ENCODE measurements around the gene CFAP141.

DNA sequence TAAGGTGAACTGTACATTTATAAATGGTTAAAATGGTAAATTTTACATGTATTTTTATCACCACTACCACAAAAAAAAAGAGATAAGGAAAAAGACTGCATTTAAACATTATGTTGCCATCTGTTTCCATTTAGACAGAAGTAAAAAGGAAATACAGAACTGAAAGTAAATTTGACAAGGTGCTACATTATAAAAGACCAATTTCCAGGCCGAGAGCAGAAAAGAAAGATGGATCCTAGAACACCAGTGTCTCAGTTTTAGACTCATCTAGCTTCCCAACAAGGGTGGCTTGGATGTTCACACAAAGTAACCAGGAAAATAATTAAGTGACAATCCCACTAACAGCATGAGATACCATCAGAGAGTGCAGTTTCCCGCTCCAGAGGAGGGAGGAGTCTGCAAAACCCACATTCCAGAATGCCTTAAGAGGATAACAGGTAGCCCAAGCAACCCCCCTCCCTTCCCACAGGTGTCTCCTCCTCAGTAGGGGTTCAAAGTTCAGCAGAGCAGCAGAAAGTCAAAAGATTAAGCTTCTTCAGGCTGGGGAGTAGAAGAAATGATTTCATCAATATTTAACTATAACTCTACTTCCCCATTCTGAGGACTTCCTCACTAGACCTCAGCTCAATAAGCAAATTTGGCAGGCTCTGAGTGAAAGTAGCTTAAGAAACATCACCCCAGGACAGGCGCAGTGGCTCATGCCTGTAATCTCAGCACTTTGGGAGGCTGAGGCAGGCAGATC lies 26.0 kb downstream of the CFAP141 start:
- TF ChIP-seq ZNF260 (CRISPR knock-in tag; IDR thresholded peaks at IDR 0.05; ENCODE audit: borderline replicate concordance, low read depth) (no peak), FOXK2 (IDR thresholded peaks at IDR 0.05) (no peak), RFX5 (IDR thresholded peaks at IDR 0.05; ENCODE audit: low read depth, low read length) (no peak), JUN (CRISPR knock-in tag; IDR thresholded peaks at IDR 0.05) (no peak), NFIC (IDR thresholded peaks at IDR 0.05; ENCODE audit: low read length) (no peak), PHF21A (CRISPR knock-in tag; IDR thresholded peaks at IDR 0.05) (no peak)

All from HepG2 (cell line).